HG03460 (cell line): ENCODE results near the gene SH3BGRL2.
"Not testable (repeated sequence)": the region's sequence is repeated elsewhere in the genome, so short reads cannot be mapped to it uniquely, and the experiment has no call there.

Experiments
- ATAC-seq: cut with Tn5 transposase; IDR thresholded peaks from one replicate; pipeline ENCODE4 v1.9.1; 2021; ENCODE audit not compliant: unreplicated experiment

SH3BGRL2 gene

DNA sequence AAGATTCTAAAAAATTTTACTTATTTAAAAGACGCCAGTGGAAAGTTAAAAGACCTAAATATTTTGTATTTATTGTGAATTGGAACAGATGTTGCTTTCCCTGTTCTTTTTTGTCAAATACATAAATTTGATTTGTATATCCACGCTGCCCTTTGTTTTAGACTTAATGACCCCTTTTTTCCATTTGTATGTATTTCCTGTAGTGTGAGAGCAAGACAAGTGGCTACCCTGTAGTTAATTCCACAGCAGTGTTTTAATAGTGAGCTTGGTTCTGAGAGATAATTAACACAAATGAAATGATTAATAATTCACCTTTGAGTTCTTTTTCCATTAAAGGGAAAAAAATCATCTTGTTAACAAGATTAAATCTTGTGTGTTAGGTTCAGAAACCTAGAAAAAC, 16.6 kb downstream of the SH3BGRL2 start:
- ATAC-seq = no peak

DNA sequence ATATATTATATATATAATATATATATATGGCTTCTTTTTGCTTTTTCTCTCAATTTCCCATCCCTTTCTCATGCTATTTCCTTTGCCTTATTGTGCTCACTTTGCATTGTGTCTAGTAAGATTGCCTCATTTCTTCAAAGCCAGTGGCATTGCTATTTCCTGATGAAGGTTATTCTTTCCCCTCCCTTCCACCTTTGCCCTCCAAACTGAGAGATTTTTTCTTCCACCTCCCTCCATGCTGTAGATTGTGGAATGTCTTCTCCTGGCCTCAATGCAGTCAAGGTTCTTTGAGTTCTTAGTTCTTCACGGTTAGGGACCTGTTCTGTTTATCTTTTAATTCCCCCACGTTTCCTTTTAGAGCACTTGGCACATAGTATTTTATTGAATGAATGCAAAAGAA, 17.2 kb downstream of the SH3BGRL2 start:
- no peak for ATAC-seq

DNA sequence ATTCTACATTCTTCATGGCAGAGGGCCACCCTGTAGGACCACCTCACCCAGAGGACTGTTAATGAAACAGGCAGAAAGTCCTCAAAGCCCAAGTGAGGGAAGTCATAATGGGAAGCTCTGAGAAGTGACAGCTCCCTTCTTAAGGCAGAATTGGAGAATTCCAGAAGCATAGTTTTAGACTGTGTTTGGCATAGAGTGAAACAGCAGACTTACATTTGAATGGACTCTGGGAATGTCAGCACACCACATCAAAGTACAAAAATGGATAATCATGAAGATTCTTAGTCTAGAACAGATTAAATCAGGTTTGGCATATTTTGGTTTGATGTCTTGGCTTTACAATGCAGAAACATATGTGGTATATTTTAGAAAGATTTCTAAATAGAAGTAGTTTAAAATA, 17.9 kb downstream of the SH3BGRL2 start:
- ATAC-seq = no peak

DNA sequence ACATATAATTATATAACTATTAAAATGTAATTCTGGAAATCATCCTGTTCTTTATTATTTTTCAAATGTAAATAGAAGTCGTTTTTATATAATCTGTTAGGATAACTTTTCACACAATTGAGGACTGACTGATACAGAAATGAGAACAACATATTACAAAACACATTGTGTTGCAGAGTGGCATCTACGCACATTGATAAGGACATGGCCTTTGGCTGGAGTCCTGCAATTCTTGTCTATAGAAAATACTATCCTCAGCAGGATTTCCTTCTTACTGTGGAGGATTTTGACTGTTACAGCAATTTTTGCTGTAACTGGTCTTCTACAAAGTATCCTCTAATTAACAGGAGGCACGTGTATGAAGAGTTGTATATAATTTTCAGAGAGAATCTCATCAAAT, 19.8 kb downstream of the SH3BGRL2 start:
- ATAC-seq = no peak

DNA sequence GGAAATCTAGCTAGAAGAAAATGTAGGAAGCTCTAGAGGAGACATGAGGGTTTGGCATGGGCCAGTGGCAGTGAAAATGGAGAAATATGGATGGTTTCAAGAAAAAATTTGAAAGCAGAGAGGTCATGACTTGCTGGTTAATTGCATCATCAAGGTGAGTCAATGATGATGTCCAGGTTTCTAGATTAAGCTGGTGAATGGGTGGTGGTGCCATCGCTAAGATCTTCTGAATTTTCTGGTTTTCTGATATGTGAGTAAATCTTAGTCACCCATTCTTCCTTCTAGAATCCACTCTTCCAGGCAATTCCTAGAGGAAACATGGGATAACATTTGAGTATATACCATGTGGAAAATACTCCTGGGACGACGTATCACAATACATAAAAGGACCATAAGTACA, 25.0 kb downstream of the SH3BGRL2 start:
- ATAC-seq = no peak

DNA sequence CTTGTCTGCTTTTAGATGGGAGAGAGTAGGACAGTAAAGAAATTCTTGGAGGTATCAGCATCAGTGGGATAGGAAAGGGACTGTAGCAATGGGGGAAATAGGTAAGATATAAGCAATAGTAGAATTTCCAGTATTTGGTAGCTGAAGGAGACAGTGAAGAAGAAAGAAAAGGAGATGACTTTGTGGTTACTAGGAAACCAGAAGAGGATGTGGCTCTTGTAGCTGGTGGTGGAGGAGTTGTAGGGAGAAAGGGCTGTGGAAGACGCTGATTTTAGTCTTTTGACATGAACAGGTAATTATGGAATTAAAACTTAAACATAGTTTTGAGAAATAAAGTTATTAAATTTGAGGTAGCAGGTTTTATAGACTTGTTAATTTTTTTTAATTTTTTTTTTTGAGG, 26.1 kb downstream of the SH3BGRL2 start:
- no peak for ATAC-seq

DNA sequence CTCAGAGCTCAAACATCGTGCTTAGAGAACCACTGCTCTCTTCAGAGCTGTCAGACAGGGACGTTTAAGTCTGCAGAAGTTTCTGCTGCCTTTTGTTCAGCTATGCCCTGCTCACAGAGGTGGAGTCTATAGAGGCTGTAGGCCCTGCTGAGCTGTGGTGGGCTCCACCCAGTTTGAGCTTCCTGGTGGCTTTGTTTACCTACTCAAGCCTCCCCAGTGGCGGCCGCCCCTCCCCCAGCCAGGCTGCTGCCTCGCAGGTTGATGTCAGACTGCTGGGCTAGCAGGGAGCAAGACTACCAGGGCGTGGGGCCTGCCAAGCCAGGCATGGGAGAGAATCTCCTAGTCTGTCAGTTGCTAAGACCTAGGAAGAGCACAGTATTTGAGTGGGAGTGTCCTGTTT, 32.5 kb downstream of the SH3BGRL2 start:
- not testable (repeated sequence) for ATAC-seq

DNA sequence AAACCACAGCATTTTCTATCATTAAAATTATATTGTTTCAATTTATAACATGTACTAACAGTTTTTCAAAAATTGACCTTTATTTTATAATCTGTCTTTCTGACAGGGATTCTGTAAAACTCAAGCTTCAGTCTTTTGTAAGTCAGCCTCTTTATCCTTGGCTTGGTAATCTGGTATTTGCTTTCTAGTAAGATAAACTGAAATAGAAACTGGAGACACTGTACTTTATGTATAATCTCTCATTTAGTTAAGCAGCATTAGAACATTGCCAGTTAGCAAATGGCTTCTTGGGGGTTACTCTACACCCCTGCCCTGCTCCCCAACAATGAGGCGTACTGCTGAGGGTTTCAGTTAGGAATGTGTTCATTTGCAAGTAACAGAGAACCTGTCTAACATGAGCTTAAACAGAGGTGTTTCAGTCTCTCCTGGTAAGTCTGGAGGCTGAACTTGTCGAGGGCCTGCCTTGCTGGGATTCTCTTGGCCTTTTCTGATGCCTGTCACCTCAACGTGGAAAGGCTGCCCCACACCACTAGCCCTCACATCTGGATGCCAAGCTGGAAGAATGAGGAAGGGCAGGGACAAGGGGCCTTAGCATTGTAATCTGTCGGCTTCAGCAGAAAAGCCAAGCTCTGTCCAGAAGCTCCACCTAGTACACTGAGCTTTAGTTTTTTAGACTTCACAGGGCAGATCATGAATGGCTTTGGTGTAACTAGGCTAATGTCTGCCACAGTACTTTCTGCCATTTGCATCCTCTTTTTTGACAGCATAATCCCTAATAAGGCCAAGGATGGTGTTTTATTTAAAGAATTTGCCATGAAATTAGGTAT, 34.8 kb downstream of the SH3BGRL2 start:
- ATAC-seq = no peak

DNA sequence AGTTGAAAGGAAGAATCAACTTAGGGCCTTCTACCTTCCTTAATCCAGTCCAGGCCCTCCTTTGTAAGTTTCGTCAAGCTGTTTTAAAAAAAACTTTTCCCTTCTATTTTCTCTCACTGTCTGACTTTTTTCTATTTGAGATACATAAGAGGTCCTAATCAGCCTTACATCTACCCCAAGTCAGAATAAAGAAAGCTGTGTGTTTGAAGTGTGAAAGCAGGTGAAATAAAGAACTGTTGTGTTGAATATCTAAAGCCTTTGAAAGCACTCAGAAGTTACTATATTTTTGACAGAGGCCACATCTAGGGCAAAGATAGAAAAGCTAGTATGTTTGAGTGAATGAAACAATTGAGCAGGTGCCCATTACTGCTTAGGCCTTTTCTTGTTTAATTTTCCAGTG, 35.5 kb downstream of the SH3BGRL2 start:
- ATAC-seq = no peak

DNA sequence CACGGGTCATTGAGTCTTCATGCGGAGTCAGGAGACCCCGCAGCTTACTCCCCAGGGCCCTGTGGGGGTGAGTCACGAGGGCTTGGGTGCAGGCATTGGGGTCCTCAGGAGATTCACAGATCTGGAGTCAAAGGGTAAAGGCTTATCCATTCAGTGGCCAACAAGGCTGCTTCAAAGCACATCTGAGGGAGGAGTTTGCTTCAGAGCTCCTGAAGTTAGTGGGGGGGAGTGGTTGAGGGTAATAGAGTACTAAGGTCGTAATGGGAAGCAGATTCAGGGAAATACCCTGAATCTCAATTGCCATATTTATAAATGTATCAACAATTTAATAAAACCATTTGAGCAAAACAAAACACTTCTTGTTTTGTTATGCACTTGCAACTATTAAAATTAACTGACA, 37.3 kb downstream of the SH3BGRL2 start:
- ATAC-seq = no peak

DNA sequence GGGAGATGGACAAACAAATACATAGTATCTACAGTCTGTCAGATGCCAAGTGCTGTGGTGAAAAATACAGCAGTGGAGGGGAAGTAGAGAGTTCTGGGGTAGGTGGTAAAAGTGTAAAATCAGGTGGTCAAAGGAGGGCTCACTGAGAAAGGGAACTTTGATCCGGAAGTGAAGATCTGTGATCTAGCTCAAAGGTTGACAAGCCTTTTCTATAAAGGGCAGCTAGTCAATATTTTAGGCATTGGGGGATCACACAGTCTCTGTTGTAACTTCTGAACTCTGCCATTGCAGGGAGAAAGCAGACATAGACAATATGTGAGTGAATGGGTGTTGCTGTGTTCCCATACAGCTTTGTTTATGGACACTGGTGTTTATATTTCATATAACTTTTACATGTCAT, 38.6 kb downstream of the SH3BGRL2 start:
- no peak for ATAC-seq

DNA sequence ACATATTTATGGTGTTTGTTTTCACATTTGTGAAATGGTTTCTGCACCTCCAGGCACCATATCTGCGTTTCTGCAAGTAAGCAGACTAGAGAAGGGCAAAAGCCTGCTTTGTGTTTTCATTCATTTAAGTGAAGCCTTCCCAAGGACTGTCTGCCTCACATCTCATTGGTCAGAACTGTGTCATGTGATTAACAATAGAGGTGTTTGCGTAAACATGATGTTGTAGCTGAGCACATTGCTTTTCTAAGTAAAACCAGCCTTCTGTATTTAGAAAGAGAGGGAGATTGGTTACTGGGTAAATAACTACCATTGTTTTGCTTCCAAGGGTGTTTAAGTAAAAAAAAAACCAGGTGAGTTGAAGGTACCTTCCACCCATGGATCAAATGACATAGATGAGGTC, 39.7 kb downstream of the SH3BGRL2 start:
- no peak for ATAC-seq

DNA sequence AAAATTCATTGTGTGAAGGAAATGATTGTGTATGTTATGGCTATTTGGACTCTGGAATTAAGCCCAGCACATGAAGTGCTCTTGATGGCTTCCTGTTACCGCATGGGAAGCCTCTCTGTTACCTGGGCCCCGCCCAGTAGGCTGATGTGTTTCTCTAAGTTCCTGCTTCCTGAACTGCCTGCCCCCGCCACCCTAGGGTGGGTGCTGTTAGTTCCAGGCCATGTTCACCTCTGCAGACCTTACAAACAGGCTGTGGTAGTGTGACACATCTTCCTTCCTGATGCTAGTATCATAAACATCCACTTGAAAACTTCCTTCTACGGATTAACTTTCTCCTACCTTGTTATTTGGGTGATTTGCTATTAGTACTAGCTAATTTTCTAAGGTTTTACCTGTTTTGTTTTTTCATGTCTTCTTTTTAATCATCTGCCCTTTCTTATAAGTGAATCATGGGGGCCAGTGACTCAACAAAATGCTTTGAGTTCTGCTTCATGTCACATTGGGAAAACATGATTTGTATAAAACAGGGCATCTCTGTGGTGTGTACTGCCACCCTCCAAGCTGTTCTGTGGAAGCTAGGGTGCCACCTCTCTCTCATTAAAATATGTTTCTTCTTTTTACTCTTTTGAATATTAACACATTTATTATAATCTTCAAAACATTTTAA, 40.6 kb downstream of the SH3BGRL2 start:
- peak; percentile 63 for ATAC-seq

DNA sequence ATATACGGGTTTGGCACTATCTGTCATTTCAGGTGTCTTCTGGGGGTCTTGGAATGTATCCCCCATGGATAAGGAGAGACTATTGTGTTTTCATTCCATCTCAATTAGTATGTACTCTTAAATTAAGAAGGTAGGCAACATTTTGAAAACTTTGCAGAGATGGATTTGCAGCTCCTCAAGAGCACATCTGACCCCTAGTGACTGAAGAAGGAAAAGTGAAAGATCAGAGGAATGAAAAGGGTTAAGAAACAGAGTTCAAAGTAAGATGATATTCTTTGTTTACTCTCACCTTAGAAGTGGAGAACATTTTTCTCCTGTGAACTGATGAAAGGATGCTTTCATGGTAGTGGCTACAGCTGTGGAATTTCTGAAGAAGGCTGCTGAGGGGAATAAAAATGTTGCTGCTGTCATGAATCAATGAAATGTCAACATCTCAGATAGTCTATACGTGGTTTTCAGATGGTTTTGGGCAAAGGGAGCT, 41.5 kb downstream of the SH3BGRL2 start:
- no peak for ATAC-seq

DNA sequence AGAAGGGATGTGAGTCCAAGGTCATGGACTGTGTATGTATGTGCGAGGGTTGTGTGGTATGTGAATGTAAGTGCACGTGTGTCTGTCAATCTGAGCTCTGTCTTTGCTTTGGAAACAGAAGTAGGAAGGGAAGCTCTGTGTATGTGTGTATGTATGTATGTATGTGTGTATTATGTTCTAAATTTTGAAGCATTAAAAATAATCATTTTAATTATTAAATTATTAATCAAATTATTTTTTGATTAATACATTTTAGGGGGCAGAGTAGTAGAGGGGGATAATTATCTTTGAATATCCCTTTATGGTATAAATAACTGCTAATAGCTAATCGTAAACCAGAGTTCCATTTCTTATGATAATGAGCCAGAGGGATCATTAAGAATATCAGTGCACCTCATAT, 42.8 kb downstream of the SH3BGRL2 start:
- ATAC-seq = no peak

DNA sequence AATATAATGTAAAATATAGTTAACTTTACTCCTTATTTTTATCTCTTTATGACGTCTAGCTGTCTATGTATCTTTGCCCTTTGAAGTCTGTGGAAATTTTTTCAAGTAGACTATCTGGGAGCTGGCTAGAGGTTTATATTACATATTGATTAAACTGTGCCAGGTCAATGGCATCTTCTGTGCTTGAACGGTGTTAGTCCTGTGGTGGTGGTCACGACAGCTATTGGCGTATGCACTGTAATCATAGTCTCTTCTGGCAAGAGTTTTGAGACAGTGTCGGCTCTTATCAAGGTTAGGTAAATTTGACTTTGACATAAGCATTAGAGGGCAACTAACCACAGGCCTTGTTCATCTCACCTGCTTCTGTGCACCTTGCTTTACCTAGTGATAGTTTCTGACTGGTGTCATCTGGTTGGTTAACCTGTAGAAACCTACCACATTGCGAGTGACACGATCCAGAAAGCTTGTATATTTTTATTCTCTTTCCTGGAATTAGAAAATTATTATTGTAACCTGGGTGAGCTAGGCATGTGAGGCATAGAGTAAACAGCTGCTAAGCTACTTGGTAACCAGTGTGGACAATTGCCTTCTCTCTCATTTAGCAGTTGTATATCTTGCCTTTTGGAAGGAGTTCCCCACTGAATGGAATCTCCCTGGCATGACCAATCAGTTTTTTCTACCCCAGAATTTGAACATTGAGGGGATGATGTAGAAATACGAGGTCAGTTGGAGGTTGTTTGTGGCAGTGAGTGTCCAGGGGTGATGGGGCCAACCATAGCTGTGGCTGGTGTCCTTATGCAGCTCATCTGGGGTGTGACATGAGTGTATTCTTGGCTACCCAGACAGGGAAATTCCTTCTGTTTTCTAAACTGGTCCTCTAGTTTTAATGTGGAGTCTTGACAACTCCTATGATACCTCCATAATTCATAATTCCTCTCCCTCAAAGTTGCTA, 45.9 kb downstream of the SH3BGRL2 start:
- no peak for ATAC-seq

DNA sequence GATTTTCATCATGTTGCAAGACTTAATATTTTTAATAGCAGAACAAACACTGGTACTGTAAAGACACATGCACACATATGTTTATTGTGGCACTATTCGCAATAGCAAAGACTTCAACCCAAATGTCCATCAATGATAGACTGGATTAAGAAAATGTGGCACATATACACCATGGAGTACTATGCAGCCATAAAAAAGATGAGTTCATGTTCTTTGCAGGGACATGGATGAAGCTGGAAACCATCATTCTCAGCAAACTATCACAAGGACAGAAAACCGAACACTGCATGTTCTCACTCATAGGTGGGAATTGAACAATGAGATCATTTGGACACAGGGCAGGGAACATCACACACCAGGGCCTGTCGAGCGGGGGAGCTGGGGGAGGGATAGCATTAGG, 51.6 kb downstream of the SH3BGRL2 start:
- ATAC-seq = not testable (repeated sequence)

DNA sequence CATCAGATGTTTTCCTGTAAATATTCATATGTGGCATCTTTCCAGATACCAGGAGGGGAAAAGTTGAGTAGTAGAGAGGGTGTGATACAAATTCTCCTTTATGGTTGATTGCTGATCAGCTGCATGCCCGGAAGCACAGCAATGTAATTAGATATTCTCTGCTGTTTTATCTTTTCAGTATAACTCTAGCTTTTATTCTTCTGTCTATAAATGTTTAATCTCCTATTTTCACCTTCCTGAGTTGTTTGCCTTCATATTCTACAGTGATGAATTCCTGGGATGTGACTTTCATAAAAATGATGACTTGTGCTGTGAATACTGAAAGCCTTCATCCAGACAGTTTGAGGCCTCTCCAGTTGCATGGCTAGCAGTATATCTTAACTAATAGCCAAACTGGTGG, 53.7 kb downstream of the SH3BGRL2 start:
- ATAC-seq = no peak

DNA sequence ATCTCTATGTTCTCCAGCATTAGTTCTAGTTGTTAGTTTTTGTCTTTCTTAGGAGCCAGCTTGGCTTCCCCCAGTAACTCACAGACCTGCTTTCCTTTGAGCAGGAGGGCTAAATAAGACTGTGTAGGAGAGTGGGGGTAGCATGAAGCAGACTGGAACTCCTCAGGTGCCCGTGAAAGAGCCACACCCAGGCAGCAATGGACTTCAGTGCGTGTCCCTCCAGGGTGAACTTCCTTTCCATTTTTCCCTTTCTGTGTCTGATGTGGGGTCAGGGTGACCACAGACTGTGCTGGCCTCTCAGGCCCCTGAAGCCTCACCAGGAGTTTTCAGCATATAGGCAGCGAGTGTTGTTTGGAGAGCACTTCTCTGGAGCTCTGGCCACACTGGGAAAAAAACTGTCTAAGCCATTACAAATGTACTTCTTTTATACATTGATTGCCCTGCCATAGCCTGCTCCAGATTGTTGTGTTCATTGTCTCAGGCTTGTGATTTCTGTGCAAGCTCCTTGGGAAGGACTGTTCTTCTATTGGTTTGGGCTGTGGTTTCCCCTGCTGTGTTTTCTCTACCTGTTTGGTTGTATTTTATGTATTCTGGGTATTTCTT, 55.7 kb downstream of the SH3BGRL2 start:
- no peak for ATAC-seq

DNA sequence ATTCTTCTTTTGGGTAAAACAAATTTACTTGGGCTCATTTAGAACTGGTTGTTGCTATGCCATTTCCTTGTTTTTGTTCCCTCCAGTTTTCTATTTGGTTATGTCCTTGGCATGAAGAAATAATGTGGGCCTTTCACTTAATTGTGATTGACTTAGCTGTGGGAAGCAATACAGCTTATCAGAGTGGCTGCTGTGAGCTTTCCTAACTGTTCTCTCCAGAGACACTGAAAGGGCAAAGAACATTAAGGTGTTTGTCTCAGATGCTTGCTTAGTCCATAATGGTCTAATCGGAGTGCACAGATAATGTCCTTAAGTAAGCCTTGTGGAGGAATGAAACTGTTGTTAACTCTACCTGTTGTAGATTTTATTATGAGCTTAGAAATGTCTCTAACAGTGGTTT, 56.6 kb downstream of the SH3BGRL2 start:
- no peak for ATAC-seq

DNA sequence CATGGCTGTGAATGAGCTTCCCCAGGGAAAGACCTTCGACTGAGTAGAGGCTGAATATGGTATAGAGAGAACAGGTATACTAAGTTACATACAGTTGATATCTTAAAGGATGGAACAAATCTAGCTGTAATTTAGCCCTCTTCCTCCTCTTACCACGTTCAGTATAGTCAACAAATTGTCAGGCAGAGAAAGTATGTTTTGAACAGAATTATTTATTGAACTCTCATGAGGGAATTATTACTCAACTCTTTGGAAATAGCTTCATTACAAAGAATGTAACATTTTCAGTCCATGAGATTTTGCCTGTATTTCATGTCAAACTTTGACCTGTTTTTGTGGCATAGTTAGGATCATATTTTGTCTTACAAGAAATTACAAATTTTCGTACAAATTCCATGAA, 63.0 kb downstream of the SH3BGRL2 start:
- ATAC-seq = no peak
